CD4-positive, alpha-beta T cell treated with Interleukin-6 for 4 hours (primary cell): ENCODE data around the gene CHMP1A.
"Not testable (repeated sequence)": the region's sequence is repeated elsewhere in the genome, so short reads cannot be mapped to it uniquely, and the experiment has no call there.

Experiments used
- DNase-seq: peaks from one replicate; pipeline ENCODE4 v3.0.0-alpha.2; 2020; ENCODE audit warnings: mixed read lengths

Gene CHMP1A

DNA sequence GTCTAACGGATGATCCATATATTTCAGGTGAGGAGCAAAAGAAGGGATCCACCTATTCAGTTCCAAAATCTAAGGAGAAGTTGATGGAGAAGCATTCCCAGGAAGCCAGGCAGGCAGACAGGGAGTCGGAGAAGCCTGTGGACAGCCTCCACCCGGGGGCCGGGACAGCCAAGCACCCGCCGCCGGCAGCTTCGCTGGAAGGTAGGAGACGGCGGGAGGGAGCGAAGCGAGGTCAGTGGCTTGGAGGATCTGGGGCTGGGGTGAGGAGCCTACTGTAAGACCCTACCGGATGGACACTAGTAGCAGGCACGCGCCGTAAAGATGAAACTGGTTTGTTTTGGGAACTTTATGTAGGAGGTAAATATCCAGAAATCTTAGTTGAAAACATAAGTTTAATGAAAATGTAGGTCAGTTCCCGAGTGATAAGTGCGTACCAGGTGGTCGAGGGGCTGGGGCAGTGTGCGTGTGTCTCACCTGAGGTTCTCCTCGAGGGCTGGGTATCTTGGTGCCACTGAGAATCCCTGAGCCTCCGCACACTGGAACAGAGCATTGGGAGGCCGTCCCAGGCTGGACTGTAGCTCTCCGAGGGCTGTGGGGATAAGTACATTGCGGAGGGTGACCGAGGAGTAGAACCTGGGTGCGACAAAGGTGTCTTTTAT lies 842 bp upstream of the CHMP1A start:
- DNase-seq, result peak; percentile 15

DNA sequence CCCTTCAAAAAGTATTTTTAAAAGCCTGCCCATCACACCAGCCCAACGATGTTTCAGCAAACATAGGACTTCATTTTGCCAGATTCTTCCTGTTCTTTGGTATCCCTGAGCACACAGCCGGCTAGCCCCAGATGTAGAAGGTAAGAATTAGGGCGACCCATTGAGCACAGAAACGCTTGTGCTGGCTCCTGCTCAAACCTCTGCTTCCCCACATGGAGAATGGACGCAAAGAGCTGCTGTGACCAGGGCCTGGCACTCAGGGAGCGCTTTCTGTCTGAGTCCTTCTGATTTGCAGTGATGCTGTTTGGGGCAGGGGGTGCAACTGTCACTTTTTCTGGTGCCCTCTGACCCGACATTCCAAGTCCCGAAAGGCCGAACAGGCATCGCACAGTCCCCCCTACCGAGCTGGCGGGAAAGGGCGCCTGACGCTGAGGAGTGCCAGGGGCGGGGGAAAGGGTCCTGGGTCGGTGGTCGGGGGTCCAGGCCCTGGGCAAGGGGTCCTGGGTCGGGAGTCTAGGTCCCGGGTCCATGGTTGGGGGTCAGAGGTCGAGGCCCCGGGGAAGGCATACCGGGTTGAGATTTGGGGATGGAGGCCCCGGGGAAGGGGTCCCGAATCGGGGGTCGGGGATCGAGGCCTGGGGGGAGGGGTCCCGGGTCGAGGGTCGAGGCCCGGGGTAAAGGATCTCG lies 930 bp downstream of the CHMP1A start:
- DNase-seq, result no peak

DNA sequence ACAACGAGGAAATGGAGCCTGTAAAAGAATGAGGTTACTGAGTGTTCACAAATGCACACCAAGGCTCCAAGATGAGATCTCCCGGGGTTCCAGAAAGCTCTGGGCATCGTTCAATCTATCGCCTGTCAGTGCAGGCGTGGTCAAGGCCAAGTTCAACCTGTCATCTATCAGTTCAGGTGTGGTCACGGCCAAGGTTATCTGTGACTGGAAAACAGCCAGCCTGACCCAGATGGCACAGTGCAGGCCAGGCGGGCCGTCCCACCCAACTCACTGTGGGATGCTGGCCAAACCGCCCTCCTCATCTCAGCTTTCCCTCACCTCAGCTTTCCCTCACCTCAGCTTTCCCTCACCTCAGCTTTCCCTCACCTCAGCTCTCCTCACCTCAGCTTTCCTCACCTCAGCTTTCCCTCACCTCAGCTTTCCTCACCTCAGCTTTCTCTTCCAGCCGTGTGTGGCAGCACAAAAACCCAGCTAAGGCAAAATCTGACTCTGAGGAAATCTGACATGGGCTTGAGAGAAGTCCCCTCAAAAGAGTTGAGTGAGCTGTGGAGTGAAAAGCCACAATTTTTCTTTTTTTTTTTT lies 2.4 kb downstream of the CHMP1A start:
- DNase-seq, result no peak

DNA sequence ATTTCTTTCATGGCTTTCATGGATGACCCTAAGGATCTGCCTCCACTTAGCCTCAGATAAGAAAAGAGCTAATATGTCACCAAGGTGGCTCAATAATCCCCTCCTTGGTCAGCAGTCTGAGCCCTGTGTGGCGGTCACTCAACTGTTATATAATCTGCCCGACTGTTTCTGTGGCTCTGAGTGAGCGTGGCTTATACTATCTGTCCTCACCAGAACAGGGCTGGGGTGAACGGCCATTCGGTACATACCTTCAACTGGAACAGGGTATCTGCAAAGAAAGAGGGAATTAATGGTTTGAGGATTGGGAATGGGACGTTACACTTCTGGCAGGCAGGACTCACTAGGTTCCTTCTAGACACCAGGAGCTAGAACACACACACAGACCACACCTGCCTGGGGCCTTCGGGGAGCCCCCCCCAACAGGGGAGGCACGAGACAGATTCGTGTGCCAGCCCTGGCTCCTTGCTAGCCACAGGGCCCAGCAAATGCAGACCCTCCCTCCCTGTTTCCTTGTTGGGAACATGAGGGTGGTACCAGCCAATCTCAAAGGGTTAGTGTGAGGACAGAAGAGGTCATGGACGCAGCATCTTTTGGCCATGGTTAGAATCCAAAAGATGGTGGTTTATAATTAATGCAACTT lies 3.7 kb downstream of the CHMP1A start:
- DNase-seq, result no peak

DNA sequence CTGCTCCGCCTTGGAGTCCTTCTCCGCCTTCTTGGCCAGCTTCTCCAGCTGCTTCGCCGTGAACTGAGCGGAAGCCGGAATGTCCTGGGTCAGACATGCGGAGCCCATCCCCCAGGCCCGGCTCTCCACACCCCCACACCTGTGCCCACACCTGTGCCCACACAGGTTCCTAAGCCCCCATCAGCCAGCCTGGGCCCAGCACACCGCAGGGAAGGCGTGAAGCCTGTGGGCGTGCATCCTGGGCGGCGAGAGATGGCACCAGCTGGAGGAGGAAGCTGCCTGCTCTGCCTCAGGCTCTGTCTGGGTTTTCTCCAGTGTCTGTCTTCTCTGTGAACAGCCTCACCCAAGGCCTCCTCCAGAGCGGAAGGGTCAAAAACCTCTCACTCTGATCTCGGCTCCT lies 5.9 kb downstream of the CHMP1A start:
- no peak for DNase-seq

DNA sequence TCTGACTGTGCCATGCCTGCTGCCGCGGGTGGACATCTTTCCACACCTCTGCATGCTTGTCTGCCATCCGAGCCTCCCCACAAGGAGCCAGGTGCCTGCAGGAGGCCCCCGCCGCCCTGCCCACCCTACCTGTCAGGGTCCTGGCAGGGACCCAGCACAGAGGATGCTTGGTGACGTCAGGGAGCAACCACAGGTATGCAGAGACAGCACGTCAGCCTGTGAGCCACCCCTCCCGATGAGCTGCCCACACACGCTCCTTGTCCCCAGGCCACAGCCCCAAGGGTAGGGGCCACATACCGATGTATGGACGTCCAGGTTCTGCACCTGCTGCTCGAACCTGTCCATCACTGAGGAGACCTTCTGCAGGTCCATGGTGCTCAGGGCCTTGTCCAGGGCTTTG lies 10.6 kb downstream of the CHMP1A start:
- DNase-seq, result no peak

DNA sequence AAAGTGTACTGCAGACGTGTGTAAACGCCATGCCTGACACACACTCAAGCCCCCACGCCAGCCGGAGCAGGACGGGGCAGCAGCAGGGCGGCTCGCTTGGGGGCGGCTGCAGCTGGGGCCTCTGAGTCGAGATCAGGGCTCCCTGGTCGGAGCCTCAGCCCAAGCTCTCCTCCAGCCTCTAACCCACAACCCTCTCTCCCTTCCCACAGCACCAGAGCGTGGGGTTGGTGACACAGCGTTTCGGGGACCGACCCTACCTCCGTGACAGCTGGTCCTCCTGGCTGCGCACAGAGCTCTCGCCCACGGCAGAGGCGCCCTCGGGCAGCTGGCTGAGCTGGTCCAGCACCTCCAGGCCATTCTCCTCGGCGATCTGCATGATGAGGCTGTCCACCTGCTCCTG lies 11.2 kb downstream of the CHMP1A start:
- no peak for DNase-seq

DNA sequence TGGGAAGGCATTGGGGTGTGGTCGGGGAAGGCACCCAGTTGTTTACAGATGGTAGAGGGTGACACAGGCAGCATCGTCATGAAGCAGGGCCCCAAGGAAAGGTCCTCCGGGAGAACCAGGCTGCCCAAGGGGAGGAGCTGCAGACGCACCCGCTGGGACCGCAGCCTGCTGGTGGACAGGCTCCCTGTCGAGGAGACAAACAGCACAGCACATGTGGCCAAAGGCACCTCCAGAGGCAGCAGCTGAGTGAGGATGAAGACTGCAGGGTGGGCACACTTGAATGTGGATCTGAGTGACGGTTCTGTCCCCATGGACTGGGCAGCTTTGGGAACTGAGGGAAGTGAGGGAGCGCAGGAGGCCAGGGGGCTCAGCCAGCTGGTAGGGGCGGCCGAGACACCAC lies 12.4 kb downstream of the CHMP1A start:
- DNase-seq, result no peak

DNA sequence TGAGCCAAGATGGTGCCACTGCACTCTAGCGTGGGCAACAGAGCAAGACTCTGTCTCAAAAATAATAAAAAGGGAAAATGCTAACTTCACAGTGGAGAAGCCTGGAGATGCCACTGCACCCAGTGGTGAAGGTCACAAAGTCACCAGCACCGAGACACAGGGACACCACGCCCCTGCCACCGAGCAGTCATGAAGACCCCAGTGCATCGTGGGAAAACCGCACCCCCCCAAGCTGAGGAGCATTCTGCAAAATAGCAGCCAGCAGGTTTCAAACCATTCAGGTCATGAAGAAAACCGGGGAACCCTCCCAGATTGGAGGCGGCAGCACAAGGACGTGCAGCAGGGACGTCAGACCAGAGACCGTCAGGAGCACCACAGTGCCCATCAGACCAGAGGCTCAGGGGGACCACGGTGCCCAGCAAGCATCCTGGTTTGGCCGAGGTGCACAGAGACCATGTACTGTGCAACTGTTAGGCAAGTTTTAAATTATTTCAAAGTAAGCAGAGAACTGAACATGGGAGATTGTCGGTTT lies 13.7 kb downstream of the CHMP1A start:
- DNase-seq, result no peak

DNA sequence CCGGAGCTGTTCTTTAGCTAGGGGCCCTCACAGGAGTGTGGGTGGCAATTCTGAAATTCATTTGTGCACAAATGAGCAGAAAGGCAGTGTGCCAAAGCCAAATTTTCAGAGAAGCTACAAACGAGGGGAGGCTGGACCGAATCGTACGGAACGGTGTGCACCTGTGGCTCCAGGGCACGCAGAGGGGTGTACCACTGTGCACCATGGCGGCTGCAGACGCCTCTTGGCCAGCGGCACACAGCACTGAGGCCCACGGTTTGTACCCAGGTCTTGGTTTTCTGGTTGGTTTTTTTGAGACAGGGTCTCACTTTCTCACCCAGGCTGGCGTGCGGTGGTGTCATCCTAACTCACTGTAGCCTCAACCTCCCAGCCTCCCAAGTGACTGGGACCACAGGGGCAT lies 14.9 kb downstream of the CHMP1A start:
- no peak for DNase-seq

DNA sequence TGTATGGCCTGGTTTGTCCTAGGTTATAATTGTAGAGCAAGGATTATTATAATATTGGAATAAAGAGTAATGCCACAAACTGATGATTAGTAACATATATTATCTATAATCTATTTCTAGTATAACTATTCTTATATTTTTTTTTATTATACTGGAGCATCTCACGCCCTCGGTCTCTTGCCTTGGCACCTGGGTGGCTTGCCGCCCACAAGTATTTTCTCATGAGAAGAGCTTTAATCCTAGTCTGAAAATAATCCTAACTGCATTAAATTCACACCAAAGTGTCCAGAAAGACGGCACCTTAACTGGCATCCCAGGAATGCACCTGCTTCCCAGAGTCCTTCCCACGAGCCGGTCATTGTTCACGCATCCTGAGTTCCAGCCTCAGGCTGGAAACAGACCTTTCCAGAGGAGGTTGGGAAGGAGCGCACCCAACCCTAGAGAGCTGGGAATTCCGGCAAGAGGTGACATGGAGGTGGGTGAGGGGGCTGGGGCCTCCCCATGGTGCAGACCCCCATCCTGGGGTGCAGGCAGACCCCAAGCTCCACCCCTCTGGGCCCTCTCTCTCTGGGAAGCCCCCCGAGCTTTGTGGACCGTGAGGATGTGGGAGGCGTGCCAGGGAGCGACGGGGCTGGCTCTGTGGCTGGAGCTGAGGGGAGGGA lies 15.9 kb downstream of the CHMP1A start:
- DNase-seq, result no peak

DNA sequence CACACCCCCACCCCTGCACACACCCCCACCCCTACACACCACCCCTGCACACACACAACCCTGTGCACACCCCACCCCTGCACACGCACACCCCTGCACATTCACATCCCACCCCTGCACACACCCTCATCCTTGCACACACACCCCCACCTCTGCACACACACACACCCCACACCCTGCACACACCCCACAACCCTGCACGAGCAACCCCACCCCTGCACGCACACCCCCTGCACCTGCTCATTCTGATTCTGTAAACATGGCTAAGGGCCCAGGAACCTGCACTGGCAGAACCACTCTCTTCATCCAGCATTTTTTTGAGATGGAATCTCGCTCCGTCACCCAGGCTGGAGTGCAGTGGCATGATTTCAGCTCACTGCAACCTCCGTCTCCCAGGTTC lies 18.1 kb downstream of the CHMP1A start:
- no peak for DNase-seq

DNA sequence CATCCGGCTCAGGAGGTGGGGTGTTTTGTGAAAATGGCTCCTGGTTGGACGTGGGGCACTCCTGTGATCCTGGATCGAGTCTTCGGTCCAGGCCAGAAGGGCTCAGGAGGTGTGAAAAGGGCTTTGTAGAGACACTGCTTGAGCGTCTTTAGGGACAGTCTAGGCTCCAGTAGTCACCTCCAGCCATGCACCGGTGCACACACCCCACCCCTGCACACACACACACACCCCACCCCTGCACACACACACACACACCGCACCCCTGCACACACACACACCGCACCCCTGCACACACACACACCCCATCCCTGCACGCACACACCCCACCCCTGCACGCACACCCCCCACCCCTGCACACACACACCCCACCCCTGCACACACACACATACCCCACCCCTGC lies 19.1 kb downstream of the CHMP1A start:
- no peak for DNase-seq

DNA sequence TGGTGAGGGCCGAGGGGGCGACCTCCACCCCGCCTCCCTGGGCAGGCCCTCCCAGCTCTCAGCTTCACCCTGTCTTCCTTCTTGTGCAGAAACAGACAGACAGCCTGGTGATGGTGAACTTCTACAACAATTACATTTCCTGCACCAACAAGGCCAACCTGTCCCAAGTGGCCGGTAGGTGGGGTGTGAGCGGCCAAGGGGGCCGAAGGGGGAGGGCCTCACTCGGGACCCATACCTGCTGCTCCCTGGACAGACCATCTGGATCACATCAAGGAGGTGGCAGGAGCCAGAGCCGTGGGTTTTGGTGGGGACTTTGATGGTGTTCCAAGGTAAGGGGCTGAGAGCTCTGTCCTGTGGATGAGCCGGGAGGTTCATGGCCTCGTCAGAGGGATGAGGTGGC lies 20.1 kb downstream of the CHMP1A start:
- no peak for DNase-seq

DNA sequence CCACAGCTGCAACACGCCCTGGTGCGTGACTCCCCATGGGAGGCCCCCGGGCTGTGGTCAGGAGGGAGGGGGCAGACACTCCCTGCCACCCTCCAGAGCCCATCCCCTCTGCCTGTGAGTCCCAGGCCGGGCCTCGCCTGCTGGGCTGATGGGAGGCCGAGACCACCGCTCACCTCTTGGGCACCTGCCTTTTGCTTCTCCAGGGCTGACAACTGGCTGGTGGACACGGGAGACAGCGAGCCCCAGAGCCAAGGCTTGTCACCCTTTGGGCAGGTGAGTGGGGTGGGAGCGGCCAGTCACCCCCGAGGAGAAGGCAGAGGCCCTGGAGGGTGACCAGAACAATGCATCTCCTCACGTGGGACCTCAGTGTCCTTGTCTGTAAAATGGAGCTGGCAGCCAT lies 20.8 kb downstream of the CHMP1A start:
- DNase-seq, result no peak

DNA sequence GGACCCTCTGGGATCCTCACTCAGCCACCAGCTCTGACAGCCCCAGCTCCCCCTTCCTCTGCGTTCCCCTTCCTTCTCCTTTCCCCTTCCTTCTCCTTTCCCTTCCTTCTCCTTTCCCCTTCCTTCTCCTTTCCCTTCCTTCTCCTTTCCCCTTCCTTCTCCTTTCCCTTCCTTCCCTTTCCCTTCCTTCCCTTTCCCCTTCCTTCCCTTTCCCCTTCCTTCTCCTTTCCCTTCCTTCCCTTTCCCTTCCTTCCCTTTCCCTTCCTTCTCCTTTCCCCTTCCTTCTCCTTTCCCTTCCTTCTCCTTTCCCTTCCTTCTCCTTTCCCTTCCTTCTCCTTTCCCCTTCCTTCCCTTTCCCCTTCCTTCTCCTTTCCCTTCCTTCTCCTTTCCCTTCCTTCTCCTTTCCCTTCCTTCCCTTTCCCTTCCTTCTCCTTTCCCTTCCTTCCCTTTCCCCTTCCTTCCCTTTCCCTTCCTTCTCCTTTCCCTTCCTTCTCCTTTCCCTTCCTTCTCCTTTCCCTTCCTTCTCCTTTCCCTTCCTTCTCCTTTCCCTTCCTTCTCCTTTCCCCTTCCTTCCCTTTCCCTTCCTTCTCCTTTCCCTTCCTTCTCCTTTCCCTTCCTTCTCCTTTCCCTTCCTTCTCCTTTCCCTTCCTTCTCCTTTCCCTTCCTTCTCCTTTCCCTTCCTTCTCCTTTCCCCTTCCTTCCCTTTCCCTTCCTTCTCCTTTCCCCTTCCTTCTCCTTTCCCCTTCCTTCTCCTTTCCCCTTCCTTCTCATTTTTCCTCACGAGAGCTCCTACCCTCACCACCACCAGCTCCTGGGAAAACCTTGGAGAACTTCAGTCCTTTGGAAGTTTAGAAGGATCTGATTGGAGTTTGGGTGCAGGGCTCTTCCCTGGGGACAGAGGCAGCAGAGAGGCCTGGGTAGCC lies 22.8 kb downstream of the CHMP1A start:
- DNase-seq, result not testable (repeated sequence)

DNA sequence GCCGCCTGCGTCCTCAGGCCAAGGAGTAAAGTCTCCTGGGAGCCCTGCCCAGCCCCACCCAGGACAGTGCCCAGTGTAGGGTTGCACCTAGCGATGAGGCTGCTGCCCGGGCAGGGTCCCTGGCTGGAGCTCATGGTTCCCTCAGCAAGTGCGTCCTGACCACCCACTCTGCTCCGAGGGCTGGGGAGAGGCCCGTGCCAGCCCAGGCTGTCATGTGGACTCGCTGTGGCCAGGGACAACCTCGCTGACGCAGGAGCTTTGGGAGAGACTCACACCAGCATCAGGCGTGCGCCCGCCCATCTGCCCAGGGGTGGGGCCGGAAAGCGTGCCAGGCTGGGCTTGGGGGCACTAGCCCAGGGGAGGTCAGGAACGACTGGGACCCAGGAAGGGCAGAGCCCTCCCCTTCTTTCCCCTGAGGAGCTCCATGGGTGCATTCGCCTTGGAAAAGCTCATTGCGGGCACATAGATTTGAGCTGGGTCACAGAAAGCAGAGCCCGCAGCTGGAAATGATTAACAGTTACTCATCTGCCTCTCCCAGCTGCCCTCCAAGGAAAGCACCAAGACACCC lies 24.4 kb downstream of the CHMP1A start:
- no peak for DNase-seq

DNA sequence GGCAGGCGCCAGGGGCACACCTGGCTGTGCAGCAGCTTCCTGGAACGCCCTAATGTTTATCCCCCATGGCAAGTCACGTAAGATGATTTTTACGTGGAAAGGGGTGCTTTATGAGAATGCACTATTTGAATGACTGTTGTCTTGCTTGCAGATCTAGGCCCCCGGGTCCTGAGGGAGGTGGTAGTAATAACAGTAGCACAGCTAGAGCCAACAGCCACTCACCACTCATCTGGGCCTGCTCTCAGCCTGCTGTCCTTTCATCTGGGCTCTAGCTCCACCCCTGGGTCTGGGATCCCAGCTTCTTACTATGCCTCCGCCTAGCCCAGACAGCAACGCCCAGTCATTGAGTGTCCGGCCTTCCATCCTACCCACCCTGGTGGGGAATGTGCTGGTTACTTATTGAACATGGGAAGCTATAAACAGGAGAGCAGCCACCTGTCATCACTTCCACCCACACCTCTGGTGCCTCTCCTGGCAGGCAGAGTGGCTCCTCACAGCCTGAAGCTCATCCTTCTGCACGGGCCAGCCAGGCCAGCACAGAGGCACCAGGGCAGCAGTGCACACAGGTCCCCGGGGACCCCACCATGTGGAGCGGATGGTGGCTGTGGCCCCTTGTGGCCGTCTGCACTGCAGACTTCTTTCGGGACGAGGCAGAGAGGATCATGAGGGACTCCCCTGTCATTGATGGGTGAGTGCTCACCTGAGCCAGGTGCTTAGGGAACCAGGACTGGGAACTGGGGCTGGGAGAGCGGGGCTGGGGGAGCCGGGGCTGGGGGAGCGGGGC lies 27.5 kb downstream of the CHMP1A start:
- DNase-seq, result no peak

DNA sequence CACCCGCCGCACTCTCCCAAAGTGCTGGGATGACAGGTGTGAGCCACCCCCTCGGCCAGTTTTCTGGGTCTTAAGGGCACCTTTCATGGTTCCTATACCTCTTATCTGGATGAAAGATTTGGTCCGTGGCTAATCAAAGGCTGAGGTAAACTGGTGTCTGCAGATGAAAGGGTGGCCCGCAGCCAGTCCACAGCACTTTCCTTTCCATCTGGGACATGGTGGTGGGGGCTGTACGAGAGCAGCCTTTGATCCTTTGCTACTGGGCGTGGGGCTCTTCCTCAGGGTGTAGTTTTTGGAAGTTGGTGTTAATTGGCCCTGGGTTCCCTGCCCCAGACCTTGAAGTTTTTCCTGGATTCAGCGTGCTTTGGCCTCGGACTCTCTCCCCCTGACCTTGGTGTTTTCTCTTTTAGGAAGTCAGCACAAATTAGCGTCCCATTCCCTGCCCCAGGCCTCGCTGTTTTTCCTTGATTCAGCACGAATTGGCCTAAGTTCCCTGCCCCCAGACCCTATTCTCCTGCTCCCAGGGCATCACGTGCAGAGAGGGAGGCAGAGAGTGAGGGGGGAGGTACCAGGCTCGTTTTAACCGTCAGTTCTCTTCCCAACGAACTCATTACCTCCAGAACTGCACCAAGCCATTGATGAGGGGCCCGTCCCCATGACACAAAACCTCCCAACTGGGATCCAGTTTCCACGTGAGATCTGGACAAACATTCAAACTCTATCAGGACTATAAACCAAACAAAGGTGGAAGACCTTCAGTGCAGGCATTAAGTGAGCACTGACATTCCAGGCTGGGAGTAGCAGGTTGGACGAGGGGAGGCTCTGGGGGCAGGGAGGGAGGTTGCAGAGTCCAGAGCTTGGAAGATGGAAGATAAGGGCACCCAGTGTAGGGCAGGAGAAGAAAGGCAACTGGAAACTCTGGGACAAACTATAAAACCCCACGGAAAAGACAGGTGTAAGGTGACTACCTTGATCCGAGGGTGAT lies 32.4 kb downstream of the CHMP1A start:
- DNase-seq, result no peak
